Activated CD4-positive, alpha-beta T cell treated with anti-CD3 and anti-CD28 coated beads for 36 hours (primary cell): ENCODE measurements around the gene C19orf25. TPM values are rescaled to one million over a fixed set of nuclear protein-coding genes. Genes with fewer than 3 reads are reported as not detected.
"Not testable (repeated sequence)": the region's sequence is repeated elsewhere in the genome, so short reads cannot be mapped to it uniquely, and the experiment has no call there.

Experiments used
- ATAC-seq: fragments of 200-7000 bp; cut with Tn5 transposase; one replicate; pipeline ENCODE4 v1.10.0; 2021; ENCODE audit warnings: mild to moderate bottlenecking, moderate library complexity
- CTCF ChIA-PET: fragments of 350-600 bp; sonication (Branson Sonifier 250); formaldehyde crosslinking; loops from one replicate; lab custom pipeline; 2021; ENCODE audit warnings: antibody characterized with exemption; lab: Charles Lee
- POLR2A ChIA-PET: fragments of 350-600 bp; sonication (Branson Sonifier 250); formaldehyde crosslinking; loops from one replicate; lab custom pipeline; 2021; ENCODE audit warnings: antibody characterized with exemption, inconsistent platforms; lab: Charles Lee
- DNase-seq: peaks from one replicate; pipeline ENCODE4 v3.0.0-alpha.2; 2020
- H3K27ac Mint-ChIP-seq: one replicate; pipeline ENCODE4 v1.8.0; 2021; ENCODE audit warnings: mixed read lengths
- H3K27me3 Mint-ChIP-seq: one replicate; pipeline ENCODE4 v1.8.0; 2021; ENCODE audit warnings: mixed read lengths
- H3K36me3 Mint-ChIP-seq: one replicate; pipeline ENCODE4 v1.8.0; 2021; ENCODE audit warnings: low read depth, mixed read lengths
- H3K4me1 Mint-ChIP-seq: one replicate; pipeline ENCODE4 v1.8.0; 2021; ENCODE audit warnings: mixed read lengths
- H3K4me3 Mint-ChIP-seq: one replicate; pipeline ENCODE4 v1.8.0; 2021; ENCODE audit warnings: mild to moderate bottlenecking, moderate library complexity, mixed read lengths
- H3K9me3 Mint-ChIP-seq: one replicate; pipeline ENCODE4 v1.8.0; 2021; ENCODE audit warnings: low read depth, mixed read lengths
- intact Hi-C, 2 experiments: fragments of 100-400 bp; cut with DNase I in 1 of 2; cut with micrococcal nuclease in 1 of 2; formaldehyde crosslinking; loops; one replicate each; pipeline versions ENCODE4 v1.14.2 to v1.15.1; 2022 to 2024; cut with DNase I, micrococcal nuclease
- total RNA-seq, 2 experiments: library from RNA; stranded (reverse); gene quantifications; one replicate each; pipeline ENCODE4 v1.2.3, GENCODE V29; 2021

Gene C19orf25
- total RNA-seq, 2 experiments from 2014 or later = 19.9 to 26.9 TPM

GRCh38 chr19:1521636-1522035, 42.6 kb upstream of the C19orf25 start:
- no peaks in the 10 kb centered on the region for H3K36me3 Mint-ChIP-seq
- H3K27me3 Mint-ChIP-seq = peaks cover 27% of the 10 kb centered on the region
- DNase-seq (no peak), ATAC-seq (no peak)
- H3K4me1 Mint-ChIP-seq = peaks cover 5% of the 10 kb centered on the region
- intact Hi-C loops = no loop called here
- CTCF ChIA-PET = interaction anchor here (1.2 kb wide), 1 partner anchor 24 kb away, joined by 3 read pairs; no protein-coding TSS in a partner anchor
- H3K9me3 Mint-ChIP-seq = no peaks in the 10 kb centered on the region
- no peak overlapping the region for H3K27ac Mint-ChIP-seq
- H3K4me3 Mint-ChIP-seq = no peak overlapping the region
- POLR2A ChIA-PET = no interaction called here

DNA sequence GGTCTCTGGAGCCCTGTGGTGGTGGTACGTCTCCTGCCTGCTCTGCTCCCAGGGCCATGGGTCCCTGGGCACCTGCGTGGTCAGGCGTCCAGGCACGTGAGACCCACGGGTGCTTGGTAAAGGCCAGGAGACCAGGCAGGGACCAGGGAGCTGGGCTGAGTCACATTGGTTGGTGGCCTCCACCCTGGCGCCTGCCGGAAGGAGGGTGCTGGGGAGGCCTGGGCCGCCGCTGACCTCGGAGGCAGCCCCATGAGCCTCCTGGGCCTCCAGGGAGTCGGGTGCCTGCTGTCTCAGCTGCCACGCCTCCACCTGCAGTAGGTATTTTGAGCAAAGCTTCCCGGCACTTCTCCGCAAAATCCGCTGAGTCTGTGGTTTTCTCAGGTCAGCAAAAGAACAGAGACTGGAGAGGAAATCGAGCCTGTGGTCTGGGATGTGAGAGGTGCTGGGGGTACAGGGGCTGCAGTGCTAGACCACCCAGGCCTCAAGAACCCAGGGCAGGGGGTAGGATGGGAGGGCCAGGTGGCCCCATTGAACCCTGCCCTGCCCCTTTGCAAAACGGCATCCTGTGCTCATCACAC, 41.3 kb upstream of the C19orf25 start:
- intact Hi-C loops = no loop called here
- no peak for DNase-seq
- H3K27ac Mint-ChIP-seq = no peak overlapping the region
- H3K4me1 Mint-ChIP-seq = peaks cover 5% of the 10 kb centered on the region
- no peaks in the 10 kb centered on the region for H3K36me3 Mint-ChIP-seq
- H3K9me3 Mint-ChIP-seq = no peaks in the 10 kb centered on the region
- H3K4me3 Mint-ChIP-seq = no peak overlapping the region
- ChIA-PET CTCF (no interaction called here), POLR2A (no interaction called here)
- H3K27me3 Mint-ChIP-seq = peaks cover 17% of the 10 kb centered on the region
- no peak for ATAC-seq

GRCh38 chr19:1519802-1520201, 40.8 kb upstream of the C19orf25 start:
- CTCF ChIA-PET = not testable (repeated sequence)

DNA sequence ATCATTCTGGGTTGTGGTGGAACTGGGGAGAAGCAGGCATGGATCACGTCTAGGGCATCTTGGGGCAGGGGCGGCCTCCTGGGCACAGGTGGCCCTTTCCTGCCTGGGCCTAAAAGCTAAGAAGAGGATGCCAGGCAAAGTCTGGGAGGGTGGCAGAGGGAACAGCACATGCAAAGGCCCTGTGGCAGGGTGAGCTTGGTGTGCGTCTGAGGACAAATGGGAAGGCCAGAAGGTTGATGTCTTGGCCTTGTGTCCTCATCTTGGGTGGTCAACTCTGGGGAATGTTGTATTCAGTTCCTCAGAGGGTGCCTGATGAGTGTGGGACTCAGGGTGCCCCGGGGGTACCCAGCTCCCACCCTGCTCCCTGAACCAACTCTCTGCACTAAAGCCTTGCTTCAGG, 39.5 kb upstream of the C19orf25 start:
- Mint-ChIP-seq H3K9me3 (no peaks in the 10 kb centered on the region), H3K4me3 (no peak overlapping the region), H3K36me3 (no peaks in the 10 kb centered on the region), H3K4me1 (no peaks in the 10 kb centered on the region), H3K27me3 (peaks cover 8% of the 10 kb centered on the region), H3K27ac (no peak overlapping the region)
- DNase-seq = no peak
- intact Hi-C loops = no loop called here
- ChIA-PET POLR2A (no interaction called here), CTCF (no interaction called here)
- ATAC-seq = no peak

More at GRCh38 chr19:1519802-1520201, 40.8 kb upstream of the C19orf25 start:
- H3K27me3 Mint-ChIP-seq = peaks cover 14% of the 10 kb centered on the region
- H3K36me3 Mint-ChIP-seq, POLR2A ChIA-PET, intact Hi-C loops, DNase-seq, H3K4me1 Mint-ChIP-seq, ATAC-seq, H3K9me3 Mint-ChIP-seq, H3K4me3 Mint-ChIP-seq, H3K27ac Mint-ChIP-seq: not testable (repeated sequence)

DNA sequence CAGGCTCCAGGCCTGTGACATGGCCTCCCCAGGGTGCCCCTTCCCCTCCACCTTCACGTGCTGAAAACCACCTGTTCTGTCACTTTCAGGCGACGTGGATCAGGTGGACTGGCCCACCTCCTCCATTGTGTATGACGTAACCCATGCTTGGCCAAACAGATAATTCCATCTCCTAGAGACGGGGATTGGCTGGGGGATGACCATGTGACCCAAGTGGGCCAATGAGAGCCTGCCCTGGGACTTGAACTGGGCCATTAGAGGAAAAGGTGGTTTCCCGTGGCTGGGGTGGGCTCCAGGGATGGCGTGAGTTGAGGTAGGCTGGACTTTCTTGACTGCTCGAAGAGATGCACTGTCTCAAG, 37.4 kb upstream of the C19orf25 start:
- ChIA-PET CTCF (interaction anchor here (0.6 kb wide), 1 partner anchor 381 kb away, joined by 3 read pairs; no protein-coding TSS in a partner anchor), POLR2A (interaction anchor here (0.7 kb wide), 1 partner anchor 434 kb away, joined by 5 read pairs; no protein-coding TSS in a partner anchor)
- intact Hi-C loops = no loop called here

GRCh38 chr19:1514986-1515721, 36.1 kb upstream of the C19orf25 start:
- Mint-ChIP-seq H3K27ac (no peak overlapping the region), H3K27me3 (no peaks in the 10 kb centered on the region), H3K9me3 (no peaks in the 10 kb centered on the region), H3K4me3 (no peak overlapping the region), H3K4me1 (peaks cover 7% of the 10 kb centered on the region), H3K36me3 (no peaks in the 10 kb centered on the region)
- POLR2A ChIA-PET = no interaction called here
- CTCF ChIA-PET = no interaction called here
- DNase-seq (no peak), ATAC-seq (no peak)
- intact Hi-C loops = no loop called here

More for the DNA sequence above, 37.4 kb upstream of the C19orf25 start:
- Mint-ChIP-seq H3K4me1 (peaks cover 7% of the 10 kb centered on the region), H3K4me3 (no peak overlapping the region), H3K27me3 (no peaks in the 10 kb centered on the region), H3K27ac (no peak overlapping the region), H3K36me3 (no peaks in the 10 kb centered on the region), H3K9me3 (no peaks in the 10 kb centered on the region)
- DNase-seq = no peak
- no peak for ATAC-seq

- DNase-seq (no peak), ATAC-seq (no peak)
- H3K27me3 Mint-ChIP-seq = no peaks in the 10 kb centered on the region
- intact Hi-C loops = no loop called here
- no peak overlapping the region for H3K27ac Mint-ChIP-seq
- ChIA-PET CTCF (no interaction called here), POLR2A (no interaction called here)
- no peak overlapping the region for H3K4me3 Mint-ChIP-seq
- H3K36me3 Mint-ChIP-seq = no peaks in the 10 kb centered on the region
- no peaks in the 10 kb centered on the region for H3K9me3 Mint-ChIP-seq
- H3K4me1 Mint-ChIP-seq = peaks cover 7% of the 10 kb centered on the region
Observed at GRCh38 chr19:1514295-1514661, 35.3 kb upstream of the C19orf25 start.

DNA sequence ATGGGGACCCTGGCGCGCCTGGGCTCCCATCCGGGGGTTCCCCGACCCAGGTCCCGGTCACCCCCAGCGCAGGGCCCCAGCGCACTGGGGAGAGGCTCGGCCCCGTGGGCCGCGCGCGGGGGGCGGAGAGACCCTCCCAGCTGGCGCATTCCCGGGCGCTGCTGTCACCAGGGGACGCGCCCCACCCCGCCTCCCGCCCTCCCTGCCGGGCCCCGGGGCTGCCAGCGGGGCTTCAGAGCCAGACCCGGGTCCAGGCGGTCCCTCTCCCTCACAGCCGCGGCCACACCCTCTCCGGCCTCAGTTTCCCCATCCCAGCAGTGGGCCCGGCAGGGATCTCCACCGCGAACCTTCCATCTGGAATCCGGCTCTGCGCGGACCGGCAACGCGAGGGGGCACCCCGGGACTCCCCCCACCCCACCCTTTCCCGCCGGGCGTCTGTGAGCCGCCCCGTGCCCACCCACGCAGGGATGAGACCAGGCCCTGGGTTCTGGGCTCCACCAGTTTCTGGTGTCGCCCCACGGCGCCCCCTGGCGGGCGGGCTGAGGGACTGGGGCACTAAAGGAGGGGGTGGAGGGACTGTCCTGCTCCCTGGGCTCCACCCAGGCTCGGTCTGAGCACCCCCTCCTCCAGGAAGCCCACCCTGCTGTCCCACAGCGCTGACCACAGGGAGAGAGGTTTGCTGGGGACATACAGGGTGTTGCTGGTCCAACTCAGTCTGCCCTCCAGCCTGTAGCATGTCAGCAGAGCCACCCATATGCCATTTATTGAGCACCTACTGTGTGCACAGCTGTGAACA, 34.7 kb upstream of the C19orf25 start:
- CTCF ChIA-PET = no interaction called here
- POLR2A ChIA-PET = no interaction called here
- DNase-seq (peak; percentile 88), ATAC-seq (peak; percentile 60)
- peaks cover 7% of the 10 kb centered on the region for H3K4me1 Mint-ChIP-seq
- no peak overlapping the region for H3K27ac Mint-ChIP-seq
- H3K4me3 Mint-ChIP-seq = no peak overlapping the region
- H3K9me3 Mint-ChIP-seq = no peaks in the 10 kb centered on the region
- no peaks in the 10 kb centered on the region for H3K36me3 Mint-ChIP-seq
- no peaks in the 10 kb centered on the region for H3K27me3 Mint-ChIP-seq
- intact Hi-C loops = loop anchor here in 1 of 2 experiments (1.0 to 2.0 kb wide), 7 partner anchors 23 to 299 kb away; partner anchors contain the start of genes ATP8B3, C19orf25, DAZAP1 and PCSK4

DNA sequence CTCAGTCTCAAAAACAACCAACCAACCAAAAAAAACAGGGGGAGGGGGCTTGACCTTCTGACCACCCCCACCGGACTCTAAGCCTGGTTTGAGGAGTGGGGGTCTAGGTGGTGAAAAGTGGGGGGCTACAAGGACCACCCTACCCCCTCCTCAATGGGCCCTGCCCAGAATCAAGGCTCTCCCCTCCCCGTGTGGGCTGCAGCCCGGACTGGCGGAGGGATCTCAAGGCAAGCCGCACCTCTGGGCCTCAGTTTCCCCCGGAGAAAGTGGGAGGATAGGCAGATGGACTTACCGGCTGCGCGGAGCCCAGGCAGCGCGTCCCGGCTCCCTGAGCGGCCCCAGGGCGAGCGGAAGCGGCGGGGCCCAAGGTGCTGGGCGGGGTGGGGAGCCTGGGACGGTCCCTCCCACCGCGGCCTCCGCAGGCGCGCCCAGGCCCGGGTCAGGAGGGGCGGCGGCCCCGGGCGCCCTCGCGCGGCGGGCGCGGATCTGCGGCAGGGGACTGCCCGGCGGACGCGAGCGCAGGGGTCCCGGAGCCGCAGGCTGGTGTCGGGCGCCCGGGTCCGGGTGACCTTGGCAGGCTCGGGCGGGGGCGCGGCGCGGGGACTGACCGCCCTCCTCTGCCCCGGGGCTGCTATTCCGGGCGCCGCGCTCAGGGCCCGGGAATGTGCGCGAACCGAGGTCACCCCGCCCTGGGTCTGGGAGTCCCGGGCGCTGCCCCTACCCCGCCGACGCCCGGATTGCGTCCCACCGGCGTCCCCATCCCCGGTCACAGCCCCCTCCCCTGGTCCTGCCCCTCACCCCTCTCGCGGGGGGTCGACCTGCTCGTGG, 33.9 kb upstream of the C19orf25 start, which contains the start of gene ADAMTSL5:
Gene ADAMTSL5, minus strand, starts transcription at position 349 of the 828 bp plus-strand sequence. CDS start 2,076 bp downstream, outside the sequence.
- Mint-ChIP-seq H3K36me3 (no peaks in the 10 kb centered on the region), H3K9me3 (no peaks in the 10 kb centered on the region), H3K4me3 (peak within 1 kb of the TSS; percentile 70), H3K27me3 (no peaks in the 10 kb centered on the region), H3K4me1 (peaks cover 8% of the 10 kb centered on the region), H3K27ac (no peak within 1 kb of the TSS)
- ChIA-PET POLR2A (no interaction called here), CTCF (interaction anchor here (0.6 kb wide), 1 partner anchor 220 kb away, joined by 3 read pairs; no protein-coding TSS in a partner anchor)
- ATAC-seq = peak; percentile 87
- intact Hi-C loops = loop anchor here in 1 of 2 experiments (1.0 to 2.0 kb wide), 7 partner anchors 23 to 299 kb away; partner anchors contain the start of genes ATP8B3, C19orf25, DAZAP1 and PCSK4
- peak; percentile 86 for DNase-seq

DNA sequence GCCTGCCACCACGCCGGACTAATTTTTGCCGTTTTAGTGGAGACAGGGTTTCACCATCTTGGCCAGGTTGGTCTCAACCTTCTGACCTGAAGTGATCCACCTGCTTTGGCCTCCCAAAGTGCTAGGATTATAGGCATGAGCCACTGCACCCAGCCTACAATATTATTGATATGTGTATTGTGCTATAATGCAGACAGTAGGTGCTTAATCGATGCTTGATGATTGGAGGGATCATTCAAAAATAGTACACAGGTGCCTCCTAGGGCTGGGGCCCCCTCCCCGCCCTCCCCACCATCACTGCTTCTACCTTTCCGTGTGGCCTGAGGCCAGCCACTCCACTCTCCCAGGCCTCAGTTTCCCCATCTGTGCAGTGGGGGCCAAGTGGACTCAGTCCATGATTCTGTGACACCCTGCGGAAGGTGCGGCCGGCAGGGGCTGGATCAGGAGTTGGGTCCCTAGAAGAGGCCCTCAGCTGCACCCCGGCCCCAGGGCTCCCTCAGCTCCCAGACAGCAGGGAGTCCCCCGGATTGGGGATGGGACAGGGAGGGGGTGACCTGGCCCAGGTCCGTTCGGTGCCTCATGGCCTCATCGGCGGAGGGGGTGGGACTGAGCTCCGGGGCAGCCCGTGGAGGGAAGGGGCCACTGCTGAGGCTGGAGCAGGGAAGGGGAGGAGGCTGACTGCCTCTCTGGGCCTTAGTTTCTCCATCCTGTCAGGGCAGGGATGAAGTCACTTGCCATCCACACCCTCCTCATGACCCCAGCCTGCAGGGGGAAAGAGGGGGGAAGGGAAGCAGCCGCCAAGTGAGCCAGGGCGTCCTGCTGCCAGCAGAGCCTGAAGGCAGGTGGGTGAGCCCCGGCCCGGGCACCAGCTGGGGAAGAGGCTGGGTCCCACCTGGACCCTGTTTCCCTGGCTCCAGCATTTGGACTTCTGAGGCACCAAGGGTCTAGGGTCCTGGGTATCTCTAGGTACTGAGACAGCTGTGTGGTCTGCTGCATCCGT, 32.6 kb upstream of the C19orf25 start:
- Mint-ChIP-seq H3K4me1 (peaks cover 12% of the 10 kb centered on the region), H3K9me3 (no peaks in the 10 kb centered on the region), H3K27me3 (no peaks in the 10 kb centered on the region), H3K4me3 (peak overlapping the region; percentile 70), H3K27ac (no peak overlapping the region), H3K36me3 (no peaks in the 10 kb centered on the region)
- ATAC-seq (no peak), DNase-seq (no peak)
- CTCF ChIA-PET = interaction anchor here (0.6 kb wide), 1 partner anchor 218 kb away, joined by 3 read pairs; no protein-coding TSS in a partner anchor
- intact Hi-C loops = loop anchor here in 1 of 2 experiments (2.0 kb wide), 1 partner anchor 233 kb away; no protein-coding TSS in a partner anchor
- POLR2A ChIA-PET = no interaction called here
